SK-N-MC (cell line): ENCODE measurements around the gene CYB561.

Experiments
- EZH2 ChIP-seq: fragments of 200-600 bp; sonication (generic); IDR thresholded peaks from one replicate; pipeline ENCODE4 v1.6.1; 2017; ENCODE audit warnings: antibody characterized with exemption
- FOXP2 ChIP-seq: optimal IDR thresholded peaks from 2 replicates; pipeline ENCODE3; 2011; ENCODE audit warnings: mild to moderate bottlenecking, moderate library complexity; ENCODE audit not compliant: insufficient read depth; ENCODE audit errors: extremely low read length, control extremely low read depth
- POLR2AphosphoS5 ChIP-seq: IDR thresholded peaks from 2 replicates; pipeline ENCODE4 v1.6.1; 2012; ENCODE audit warnings: mild to moderate bottlenecking, low read depth, low read length, borderline replicate concordance

GRCh38 chr17:63423963-63424362, 22.1 kb downstream of the CYB561 start:
- TF ChIP-seq EZH2 (no peak), POLR2AphosphoS5 (no peak), FOXP2 (no peak)
